Umbilical cord (tissue), 2 donors: ENCODE data around the gene ATP1A3. TPM values are rescaled to one million over a fixed set of nuclear protein-coding genes. Genes with fewer than 3 reads are reported as not detected.
"Not testable (repeated sequence)": the region's sequence is repeated elsewhere in the genome, so short reads cannot be mapped to it uniquely, and the experiment has no call there.

Experiments used
- DNase-seq: peaks from one replicate; pipeline ENCODE4 v3.0.0-alpha.2; 2015; ENCODE audit warnings: low spot score
- total RNA-seq: library from RNA; depleted of rRNA; stranded (reverse); fragments of >200 nt; gene quantifications from one replicate; pipeline ENCODE4 v1.2.3, GENCODE V29; 2014; ENCODE audit warnings: low replicate concordance; ENCODE audit not compliant: insufficient read depth

Gene ATP1A3
- total RNA-seq, 1 donor from 2014 or later = 3.4 TPM

GRCh38 chr19:42010245-42011126 is 16.5 kb upstream of the ATP1A3 start:
- DNase-seq = no peak

GRCh38 chr19:42006569-42006968 is 12.5 kb upstream of the ATP1A3 start:
- no peak for DNase-seq

GRCh38 chr19:42005504-42005903 is 11.5 kb upstream of the ATP1A3 start:
- DNase-seq = no peak

GRCh38 chr19:42003506-42004294 is 9.7 kb upstream of the ATP1A3 start:
- DNase-seq = no peak

GRCh38 chr19:41999878-42000208 is 5.8 kb upstream of the ATP1A3 start:
- DNase-seq = no peak

GRCh38 chr19:41999071-41999877 is 5.2 kb upstream of the ATP1A3 start:
- no peak for DNase-seq

GRCh38 chr19:41998246-41999020 is 4.4 kb upstream of the ATP1A3 start:
- DNase-seq = no peak

GRCh38 chr19:41997851-41998229 is 3.8 kb upstream of the ATP1A3 start:
- DNase-seq = no peak

- DNase-seq = peak; percentile 32
Measured at GRCh38 chr19:41997121-41997850, 3.3 kb upstream of the ATP1A3 start.

- no peak for DNase-seq
Measured at GRCh38 chr19:41995959-41996797, 2.1 kb upstream of the ATP1A3 start.

GRCh38 chr19:41994994-41995958 is 1.2 kb upstream of the ATP1A3 start:
- no peak for DNase-seq

- DNase-seq = no peak
Measured at GRCh38 chr19:41994521-41994971, 516 bp upstream of the ATP1A3 start.

GRCh38 chr19:41991925-41992569 is 2.0 kb downstream of the ATP1A3 start:
- not testable (repeated sequence) for DNase-seq

GRCh38 chr19:41991025-41991424 is 3.0 kb downstream of the ATP1A3 start:
- DNase-seq = peak; percentile 42

GRCh38 chr19:41990615-41991014 is 3.4 kb downstream of the ATP1A3 start:
- DNase-seq = no peak

- no peak for DNase-seq
Measured at GRCh38 chr19:41990028-41990427, 4.0 kb downstream of the ATP1A3 start.

- DNase-seq = no peak
Measured at GRCh38 chr19:41988947-41989346, 5.1 kb downstream of the ATP1A3 start.
